Measurements from ENCODE around the gene CPEB4. TPM values are rescaled to one million over a fixed set of nuclear protein-coding genes. Genes with fewer than 3 reads are reported as not detected.

Gene CPEB4
- total and polyA plus RNA-seq, 9 of the 15 experiments (the other 6 are each of a cell fraction or from before 2014, with no cell fraction given) = 7.4 to 21.3 (median 12.4) TPM

DNA sequence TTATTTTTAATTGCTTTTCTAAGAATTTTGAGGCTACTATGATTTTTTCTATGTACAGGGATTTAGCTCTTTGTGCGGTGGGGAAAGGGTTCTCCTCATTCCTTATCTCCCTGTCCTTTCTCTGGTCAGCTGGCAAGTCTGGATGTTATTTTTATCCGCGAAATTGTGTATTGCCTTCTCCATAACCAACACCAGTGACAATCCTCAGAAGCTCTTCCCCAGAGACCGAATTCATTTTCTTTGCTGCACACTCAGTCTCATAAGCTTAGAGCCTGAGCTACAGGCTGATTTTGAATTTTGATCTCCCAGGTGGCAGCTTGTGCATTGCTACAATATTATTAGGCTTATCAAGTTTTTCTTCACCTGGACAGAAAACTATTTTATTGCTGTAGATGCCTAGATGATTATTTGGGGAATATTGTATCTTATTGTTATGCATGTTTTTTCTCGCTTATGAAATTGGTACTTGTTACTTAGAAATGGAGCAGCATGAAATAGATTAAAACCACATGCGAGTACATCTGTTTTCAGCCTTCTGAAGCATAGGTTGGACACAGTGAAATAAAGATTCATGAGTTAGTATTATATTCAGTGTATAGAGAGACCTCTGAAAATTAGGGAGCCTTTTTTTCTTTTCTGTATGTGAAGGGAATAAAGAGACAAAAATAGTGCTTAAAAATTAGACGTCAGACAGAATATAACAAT, 27.3 kb downstream of the CPEB4 start (continued):
- no peak for TF ChIP-seq NFIX (CRISPR knock-in tag; IDR thresholded peaks at IDR 0.05; ENCODE audit: low read depth)
- TF ChIP-seq TEAD1 (CRISPR knock-in tag; IDR thresholded peaks at IDR 0.05) = no peak
- peak; percentile 46; the same call in 1 of the 2 replicates for TF ChIP-seq TEAD4 (IDR thresholded peaks at IDR 0.05; ENCODE audit: low read length)
- TF ChIP-seq TEAD4 (CRISPR knock-in tag; IDR thresholded peaks at IDR 0.05; ENCODE audit: borderline replicate concordance) = no peak
- TF ChIP-seq RFX5 (IDR thresholded peaks at IDR 0.05; ENCODE audit: low read depth, low read length) = no peak
- TF ChIP-seq ZNF224 (CRISPR knock-in tag; IDR thresholded peaks at IDR 0.05) = no peak
- TF ChIP-seq POLR2AphosphoS5 (IDR thresholded peaks at IDR 0.05; ENCODE audit: control insufficient read depth, insufficient read depth, low read depth, low read length) = no peak
- TF ChIP-seq MCM3 (IDR thresholded peaks at IDR 0.05) = no peak
- no peak for TF ChIP-seq ZZZ3 (IDR thresholded peaks at IDR 0.05)
- TF ChIP-seq DMBX1 (CRISPR knock-in tag; IDR thresholded peaks at IDR 0.05; ENCODE audit: borderline replicate concordance) = no peak
- no peak for TF ChIP-seq ATF6 (CRISPR knock-in tag; IDR thresholded peaks at IDR 0.05)
- TF ChIP-seq ZNF507 (tag; conservative IDR thresholded peaks at IDR 0.05) = no peak
